Measurements from ENCODE around the gene FAM240B. TPM values are rescaled to one million over a fixed set of nuclear protein-coding genes. Genes with fewer than 3 reads are reported as not detected.

FAM240B gene
- total RNA-seq = not detected

DNA sequence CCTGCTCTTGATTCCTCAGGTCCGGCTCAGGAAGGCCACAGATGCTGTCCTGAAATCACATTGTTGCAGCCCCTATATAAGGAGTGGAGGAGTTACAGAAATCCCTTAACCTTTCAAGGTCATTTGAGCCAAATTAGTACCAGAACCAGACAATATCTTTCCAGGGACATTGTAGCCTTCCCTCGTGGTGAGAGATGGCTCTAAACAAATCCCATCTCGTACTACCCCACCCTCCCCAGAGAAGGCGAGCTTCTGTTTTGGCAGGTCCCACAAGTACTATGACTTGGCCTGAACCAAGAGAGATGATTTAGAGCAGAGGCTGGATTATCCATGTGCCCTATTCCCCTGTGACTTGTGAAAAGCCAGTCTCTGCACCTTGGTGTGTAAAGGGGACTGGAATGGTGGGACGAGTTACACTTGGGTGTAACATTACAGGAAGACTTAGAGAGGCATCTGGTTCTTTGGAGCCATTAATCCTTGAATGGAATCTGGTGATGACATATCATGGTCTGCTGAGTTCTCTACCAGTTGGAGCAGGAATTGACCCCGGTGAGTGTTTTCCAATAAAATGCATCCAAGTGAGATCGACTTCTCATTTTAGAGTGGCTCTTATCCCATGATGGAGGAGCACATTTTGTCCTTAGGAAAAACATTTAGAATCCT is at the start of gene FAM240B:
Gene FAM240B, minus strand, starts transcription at position 51 of the 663 bp plus-strand sequence. CDS start 16,134 bp downstream, outside the sequence.
- TF ChIP-seq, protein P1, sequence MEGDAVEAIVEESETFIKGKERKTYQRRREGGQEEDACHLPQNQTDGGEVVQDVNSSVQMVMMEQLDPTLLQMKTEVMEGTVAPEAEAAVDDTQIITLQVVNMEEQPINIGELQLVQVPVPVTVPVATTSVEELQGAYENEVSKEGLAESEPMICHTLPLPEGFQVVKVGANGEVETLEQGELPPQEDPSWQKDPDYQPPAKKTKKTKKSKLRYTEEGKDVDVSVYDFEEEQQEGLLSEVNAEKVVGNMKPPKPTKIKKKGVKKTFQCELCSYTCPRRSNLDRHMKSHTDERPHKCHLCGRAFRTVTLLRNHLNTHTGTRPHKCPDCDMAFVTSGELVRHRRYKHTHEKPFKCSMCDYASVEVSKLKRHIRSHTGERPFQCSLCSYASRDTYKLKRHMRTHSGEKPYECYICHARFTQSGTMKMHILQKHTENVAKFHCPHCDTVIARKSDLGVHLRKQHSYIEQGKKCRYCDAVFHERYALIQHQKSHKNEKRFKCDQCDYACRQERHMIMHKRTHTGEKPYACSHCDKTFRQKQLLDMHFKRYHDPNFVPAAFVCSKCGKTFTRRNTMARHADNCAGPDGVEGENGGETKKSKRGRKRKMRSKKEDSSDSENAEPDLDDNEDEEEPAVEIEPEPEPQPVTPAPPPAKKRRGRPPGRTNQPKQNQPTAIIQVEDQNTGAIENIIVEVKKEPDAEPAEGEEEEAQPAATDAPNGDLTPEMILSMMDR (IDR thresholded peaks at IDR 0.05) = no peak
- ATAC-seq (ENCODE audit: low FRiP score) = no peak
- DNase-seq (ENCODE audit: low spot score) = no peak

DNA sequence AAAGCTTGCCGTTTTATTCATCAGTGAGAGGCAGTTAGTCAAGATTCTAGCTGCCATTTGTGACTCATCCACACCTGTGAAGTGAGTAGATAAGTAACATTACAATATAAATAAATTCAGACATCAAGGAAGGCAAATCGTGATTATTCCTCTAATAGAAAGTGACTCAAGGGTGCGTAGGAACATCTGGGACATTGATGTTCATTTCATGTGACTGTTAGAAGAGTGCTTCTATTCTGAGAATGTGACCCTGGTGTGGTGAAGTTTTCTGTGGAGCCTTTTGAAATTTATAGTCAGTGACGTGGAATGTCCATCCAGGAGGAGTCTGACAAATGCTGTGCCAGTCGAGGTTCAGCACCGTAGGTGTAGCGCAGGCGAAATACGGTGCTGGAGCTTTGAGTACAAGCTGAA is 48.4 kb upstream of the FAM240B start:
- TF ChIP-seq, protein P1 (IDR thresholded peaks at IDR 0.05) = no peak
- ATAC-seq (ENCODE audit: low FRiP score) = no peak
- no peak for DNase-seq (ENCODE audit: low spot score)

DNA sequence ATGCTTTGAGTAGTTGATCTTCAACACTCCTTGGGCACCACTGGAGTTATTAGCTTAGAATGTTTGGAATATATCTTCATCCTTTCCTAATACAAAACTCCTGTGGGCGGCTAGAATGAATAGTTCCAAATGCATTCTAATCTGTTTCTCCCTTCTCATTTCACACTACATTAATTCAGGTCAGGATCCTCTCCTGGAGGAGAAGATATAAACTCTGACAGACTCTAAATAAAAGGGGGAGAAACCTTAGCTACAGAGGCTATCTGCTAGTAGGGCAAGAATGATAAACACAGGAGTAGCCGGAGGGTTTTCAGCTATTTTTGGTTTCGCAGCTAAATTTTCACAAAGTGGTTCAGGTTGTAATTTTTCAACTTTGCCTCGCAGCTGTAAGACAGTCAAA is 45.2 kb upstream of the FAM240B start:
- ATAC-seq (ENCODE audit: low FRiP score) (no peak), DNase-seq (ENCODE audit: low spot score) (no peak)
- TF ChIP-seq, protein P1 (IDR thresholded peaks at IDR 0.05) = no peak

DNA sequence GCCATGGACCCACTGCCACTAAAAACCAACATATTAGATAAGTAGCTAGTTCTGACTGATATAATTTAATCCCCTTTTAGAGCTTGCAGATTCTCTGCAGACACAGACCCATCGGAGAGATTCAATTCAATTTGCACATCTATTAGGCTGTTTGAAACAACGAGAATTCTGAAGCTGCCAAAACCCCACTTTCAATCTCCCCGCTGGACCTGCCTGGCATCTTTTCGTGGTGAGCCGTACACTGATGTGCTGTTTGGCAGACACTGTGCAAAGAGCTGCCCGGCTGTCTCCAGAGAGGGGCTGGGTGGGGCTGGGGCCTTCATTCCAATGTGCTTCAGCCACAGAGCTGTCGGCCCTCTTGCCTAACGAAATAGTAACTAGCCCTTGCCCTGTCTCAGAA is 42.1 kb upstream of the FAM240B start:
- TF ChIP-seq, protein P1 (IDR thresholded peaks at IDR 0.05) = no peak
- DNase-seq (ENCODE audit: low spot score) (no peak), ATAC-seq (ENCODE audit: low FRiP score) (no peak)

DNA sequence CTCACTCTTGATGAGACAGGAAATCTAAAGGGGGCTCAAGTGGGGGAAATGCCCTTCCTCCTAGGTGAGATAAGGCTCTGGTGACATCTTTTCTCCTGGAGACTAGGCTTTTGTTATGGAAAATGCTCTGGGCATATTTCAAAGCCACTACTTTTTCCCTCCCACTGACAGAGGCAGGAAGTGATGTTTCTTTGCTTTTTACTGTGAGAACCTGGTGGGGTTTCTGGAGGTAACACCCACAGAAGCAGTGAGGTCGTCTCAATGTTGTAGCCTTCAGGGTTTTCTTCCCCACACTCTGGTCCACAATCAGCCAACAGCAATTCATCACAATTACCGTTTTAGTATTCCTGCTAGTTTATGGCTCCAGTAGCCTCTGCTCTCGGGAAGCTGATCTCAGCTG is 41.4 kb upstream of the FAM240B start:
- DNase-seq (ENCODE audit: low spot score) = no peak
- no peak for ATAC-seq (ENCODE audit: low FRiP score)
- TF ChIP-seq, protein P1 (IDR thresholded peaks at IDR 0.05) = no peak

DNA sequence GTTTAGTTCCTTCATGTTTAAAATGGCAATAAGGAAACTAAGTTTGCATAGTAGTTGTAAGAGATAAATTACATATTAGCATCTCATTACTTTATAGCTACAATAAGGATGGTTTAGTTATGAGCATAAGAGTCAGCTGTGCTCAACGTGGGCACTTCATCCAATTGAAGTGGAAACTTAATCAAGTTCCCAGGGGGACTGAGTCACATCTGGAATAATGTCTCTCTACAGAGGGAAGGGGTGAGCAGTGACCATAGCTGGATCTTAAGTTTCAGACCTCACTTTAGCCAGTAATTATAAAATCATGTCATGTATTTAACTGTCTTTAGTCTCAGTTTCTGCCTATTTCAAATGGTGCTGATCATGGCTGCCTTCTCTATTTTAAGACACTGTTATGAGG is 36.8 kb upstream of the FAM240B start:
- ATAC-seq (ENCODE audit: low FRiP score) = no peak
- TF ChIP-seq, protein P1 (IDR thresholded peaks at IDR 0.05) = no peak
- no peak for DNase-seq (ENCODE audit: low spot score)

DNA sequence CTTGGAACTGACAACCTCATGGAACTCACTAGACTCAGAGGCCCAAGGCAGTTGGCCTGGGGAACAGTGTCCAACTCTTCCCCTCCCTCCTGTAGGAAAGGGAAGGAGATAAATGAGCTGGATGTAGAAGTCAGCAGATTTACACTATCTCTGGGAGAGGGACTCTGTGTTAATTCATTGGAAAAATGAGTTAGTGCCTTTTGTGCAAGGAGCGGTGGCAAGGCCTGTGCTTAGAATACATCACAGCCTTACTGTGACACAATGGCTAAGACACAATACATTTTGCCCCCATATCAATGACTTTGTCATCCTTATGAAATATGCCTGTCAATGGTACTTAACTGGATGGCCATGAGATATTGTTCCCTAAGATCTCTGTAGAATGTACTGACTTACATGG is 28.0 kb upstream of the FAM240B start:
- DNase-seq (ENCODE audit: low spot score) (no peak), ATAC-seq (ENCODE audit: low FRiP score) (no peak)
- TF ChIP-seq, protein P1 (IDR thresholded peaks at IDR 0.05) = no peak

All from omental fat pad (tissue), 4 donors.